Activated T-helper 1 cell treated with anti-CD3 and anti-CD28 coated beads, Interleukin-2, amount 50 U/mL, for 16 hours (primary cell): ENCODE measurements around the gene CXCL1.

Source experiments
- DNase-seq, 2 donors: peaks; one replicate each; pipeline ENCODE4 v3.0.0-alpha.2; 2020; ENCODE audit warnings: low read depth in 1 of 2, low spot score in 1 of 2

CXCL1 gene

DNA sequence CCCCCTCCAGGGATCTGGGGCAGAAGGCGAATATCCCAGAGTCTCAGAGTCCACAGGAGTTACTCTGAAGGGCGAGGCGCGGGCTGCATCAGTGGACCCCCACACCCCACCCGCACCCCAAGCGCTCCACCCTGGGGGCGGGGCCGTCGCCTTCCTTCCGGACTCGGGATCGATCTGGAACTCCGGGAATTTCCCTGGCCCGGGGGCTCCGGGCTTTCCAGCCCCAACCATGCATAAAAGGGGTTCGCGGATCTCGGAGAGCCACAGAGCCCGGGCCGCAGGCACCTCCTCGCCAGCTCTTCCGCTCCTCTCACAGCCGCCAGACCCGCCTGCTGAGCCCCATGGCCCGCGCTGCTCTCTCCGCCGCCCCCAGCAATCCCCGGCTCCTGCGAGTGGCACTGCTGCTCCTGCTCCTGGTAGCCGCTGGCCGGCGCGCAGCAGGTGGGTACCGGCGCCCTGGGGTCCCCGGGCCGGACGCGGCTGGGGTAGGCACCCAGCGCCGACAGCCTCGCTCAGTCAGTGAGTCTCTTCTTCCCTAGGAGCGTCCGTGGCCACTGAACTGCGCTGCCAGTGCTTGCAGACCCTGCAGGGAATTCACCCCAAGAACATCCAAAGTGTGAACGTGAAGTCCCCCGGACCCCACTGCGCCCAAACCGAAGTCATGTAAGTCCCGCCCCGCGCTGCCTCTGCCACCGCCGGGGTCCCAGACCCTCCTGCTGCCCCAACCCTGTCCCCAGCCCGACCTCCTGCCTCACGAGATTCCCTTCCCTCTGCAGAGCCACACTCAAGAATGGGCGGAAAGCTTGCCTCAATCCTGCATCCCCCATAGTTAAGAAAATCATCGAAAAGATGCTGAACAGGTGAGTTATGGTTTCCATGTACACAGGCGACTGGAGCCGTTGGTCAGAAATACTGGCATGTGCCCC, at the start of gene CXCL1:
Gene CXCL1 (plus strand): TSS at position 264 of the 926 bp plus-strand sequence. CDS start 78 bp downstream, at position 342.
- no peak for DNase-seq

DNA sequence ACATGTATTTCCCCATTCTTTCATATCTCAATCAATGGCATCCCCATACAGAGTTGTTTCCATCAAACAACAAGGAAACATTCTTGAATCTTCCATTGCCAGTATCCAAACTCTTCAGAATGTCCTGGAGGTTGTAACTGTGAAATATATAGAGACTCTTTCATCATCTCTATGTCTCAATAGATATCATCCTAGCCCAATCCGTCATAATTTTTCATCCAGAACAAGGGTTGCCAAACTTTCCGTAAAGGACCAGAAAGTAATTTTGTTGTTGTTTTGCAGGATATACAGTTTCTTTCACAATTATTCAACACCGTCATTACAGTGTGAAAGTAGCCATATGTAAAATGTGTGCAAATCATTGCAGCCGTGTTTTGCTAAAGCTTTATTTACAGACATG, 47.9 kb upstream of the CXCL1 start:
- no peak for DNase-seq

DNA sequence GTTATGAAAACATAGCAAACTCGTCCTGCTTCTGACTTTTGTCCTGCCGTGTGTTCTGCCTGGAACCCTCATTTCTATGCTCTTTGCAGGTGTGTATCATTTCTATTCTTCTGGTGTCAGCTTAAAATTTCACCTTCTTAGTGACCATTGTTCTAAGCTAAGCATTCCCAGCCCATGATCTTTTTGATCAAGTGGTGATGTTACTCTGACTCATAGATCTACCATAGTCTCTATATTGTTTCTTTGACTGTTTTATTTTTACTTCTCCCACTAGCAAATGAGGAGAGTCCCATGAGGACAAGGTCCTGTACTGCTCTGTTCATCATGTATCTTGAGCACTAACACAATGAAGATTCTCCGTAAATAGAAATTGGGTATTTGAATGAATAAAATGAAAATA, 46.8 kb upstream of the CXCL1 start:
- no peak for DNase-seq

DNA sequence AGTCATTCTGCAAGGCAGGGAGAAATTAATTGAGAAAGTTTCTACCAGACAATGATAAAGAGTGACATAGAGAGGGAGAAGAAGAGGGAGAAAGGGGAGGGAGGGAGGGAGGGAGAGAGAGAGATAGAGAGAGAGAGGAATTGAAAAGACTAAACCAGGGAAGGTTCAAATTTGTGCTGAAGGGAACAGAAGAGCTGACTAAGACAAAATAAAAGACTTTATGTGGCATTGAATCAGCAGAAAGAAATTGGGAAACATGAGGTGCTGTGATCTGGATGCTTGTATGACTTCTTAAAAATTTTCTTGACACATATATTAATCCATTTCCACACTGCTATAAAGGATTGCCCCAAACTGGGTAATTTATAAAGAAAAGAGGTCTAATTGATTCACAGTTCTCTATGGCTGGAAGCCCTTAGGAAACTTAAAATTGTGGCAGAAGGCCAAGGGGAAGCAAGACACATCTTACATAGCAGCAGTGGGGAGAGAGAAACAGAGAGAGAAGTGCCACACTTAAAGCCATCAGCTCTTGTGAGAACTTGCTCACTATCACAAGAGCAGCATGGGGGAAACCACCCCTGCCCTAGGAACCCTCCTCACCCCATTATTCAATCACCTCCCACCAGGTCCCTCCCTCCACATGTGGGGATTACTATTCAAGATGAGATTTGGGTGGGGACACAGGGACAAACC, 46.2 kb upstream of the CXCL1 start:
- no peak for DNase-seq

DNA sequence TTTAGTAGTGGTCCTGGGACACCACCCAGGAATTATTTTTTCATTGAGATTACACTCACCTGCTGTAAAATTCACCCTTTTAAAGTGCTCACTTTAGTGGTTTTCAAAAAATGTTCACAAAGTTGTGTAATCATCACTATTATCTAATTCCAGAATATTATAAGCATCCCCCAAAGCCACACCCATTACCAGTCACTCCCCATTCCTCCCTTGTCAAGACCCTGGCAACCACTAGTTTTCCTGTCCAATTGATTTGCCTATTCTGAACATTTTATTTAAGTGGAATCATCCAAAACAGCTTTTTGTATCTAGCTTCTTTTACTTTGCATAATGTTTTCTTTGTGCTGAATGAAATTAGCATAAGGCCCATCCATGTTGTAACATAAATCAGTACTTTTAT, 45.4 kb upstream of the CXCL1 start:
- DNase-seq = no peak

DNA sequence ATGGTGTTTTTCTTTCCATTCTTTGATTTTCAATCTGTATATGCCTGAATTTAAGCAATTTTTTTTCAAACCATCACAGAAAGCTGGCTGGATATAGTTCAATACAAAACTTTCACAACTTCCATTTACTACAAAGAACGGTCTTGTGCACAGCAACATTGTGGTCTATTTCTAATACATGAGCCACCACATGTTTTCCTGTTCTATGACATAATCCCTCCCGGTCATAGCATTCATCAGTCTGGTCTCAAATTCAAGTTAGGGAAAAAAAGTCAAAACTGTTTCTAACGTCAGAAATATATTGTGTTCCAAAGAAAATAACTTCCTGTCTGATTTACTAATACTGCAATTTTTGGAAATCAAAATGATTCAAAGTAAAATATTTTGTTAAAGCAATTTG, 40.2 kb upstream of the CXCL1 start:
- no peak for DNase-seq

DNA sequence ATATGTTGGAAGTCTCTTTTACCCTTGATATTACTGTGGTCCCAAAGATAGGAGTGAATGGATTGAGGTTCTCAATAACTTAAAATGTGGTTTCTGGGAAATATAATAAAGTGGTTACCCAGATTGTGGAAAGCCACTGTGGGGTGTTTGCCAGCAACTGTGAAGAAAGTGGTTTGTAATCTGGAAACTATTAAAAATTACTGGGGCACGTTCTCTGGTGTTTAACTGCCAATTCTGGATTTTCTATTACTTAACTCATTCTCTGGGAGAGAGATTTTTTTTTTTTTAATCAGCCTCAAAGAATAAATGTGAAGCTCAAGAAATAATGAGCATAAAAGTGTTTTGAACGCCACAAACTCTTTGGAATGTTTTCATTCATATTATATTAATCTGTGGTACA, 37.6 kb upstream of the CXCL1 start:
- DNase-seq = no peak

DNA sequence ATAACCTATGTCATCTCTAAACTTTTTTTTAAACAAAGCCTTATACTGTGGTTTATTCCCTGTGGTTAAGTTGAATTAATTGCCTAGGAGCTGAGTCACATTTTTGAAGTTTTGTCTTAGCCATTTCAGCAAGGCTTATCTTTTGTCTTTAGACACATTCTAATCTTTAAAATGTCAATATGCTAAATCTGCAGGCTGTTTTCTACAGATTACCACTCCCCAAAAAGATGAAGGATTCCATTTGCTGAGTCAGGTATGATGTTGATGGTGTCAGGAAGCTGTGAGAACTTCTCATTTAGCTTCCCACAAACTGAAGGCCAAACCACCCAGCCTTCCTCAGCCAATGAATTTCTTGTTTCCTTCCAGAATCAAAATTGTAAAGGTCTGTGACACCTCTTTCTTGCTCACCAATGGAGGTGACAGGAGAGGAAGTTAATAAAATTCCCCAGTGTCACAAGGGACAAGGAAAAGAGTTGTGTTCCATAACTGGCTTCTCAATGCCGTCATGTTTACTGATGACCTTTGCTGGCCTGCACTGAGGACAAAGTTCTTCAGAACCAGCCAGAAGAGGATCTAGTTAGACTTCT, 36.4 kb upstream of the CXCL1 start:
- no peak for DNase-seq

DNA sequence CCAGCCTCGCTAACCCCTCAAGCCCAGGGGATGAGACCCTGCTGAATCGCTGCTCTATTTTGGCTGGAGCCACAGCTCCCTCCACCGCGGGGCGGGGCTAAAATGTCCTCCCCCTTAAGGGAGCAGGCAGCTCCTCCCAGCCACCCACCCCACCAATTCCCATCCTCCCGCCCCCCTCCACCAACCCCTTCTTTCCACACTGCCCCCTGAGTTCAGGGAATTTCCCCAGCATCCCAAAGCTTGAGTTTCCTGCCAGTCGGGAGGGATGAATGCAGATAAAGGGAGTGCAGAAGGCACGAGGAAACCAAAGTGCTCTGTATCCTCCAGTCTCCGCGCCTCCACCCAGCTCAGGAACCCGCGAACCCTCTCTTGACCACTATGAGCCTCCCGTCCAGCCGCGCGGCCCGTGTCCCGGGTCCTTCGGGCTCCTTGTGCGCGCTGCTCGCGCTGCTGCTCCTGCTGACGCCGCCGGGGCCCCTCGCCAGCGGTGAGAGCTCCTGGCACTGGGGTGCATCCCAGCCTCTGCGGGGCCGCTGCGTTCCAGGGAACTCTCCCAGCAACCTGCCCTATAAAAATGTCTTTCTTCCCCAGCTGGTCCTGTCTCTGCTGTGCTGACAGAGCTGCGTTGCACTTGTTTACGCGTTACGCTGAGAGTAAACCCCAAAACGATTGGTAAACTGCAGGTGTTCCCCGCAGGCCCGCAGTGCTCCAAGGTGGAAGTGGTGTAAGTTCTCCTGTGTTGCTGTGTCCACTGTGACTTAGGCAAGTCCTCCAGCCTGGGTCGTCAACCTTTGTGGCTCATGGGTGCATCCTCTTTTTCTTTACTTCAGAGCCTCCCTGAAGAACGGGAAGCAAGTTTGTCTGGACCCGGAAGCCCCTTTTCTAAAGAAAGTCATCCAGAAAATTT, 32.6 kb upstream of the CXCL1 start, which contains the start of gene CXCL6:
Gene CXCL6 (plus strand): TSS at position 306 of the 907 bp plus-strand sequence. CDS start 73 bp downstream, at position 379.
- no peak for DNase-seq

DNA sequence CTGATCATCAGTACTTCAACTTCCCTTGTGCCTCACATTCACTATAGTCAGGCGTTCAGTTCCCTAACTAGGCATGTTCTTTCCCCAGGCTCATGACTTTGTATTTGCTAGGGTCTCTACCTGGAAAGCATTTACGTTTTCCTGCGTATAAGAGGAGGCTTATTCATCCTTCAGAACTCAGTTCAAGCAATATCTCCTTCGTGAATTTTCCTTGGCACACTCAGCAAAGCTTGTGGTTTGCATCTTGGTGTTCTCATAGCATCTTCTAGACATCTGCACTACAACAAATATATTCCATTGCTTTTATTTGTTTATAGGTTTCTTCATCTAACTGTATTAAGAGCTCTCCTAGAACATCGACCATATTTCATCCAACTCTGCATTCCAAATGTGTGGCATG, 30.1 kb upstream of the CXCL1 start:
- DNase-seq = no peak

DNA sequence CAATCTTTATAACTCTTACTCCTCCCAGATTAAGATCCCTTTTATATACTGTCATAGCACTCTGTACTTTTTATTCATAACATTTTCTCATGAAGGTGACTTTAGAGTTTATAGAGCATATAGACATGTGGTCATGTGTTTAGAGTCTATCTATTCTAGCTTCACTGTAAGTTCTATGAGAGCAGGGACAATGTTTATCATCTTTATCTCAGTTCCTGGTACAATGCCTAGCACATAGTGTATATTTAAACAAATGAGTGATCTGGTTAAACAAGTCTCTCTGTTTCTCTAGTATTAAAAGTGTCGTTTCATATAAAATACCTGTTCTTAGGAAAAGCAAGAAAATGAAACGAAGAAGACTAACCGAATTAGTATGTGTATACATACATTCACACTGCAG, 29.5 kb upstream of the CXCL1 start:
- DNase-seq = no peak

DNA sequence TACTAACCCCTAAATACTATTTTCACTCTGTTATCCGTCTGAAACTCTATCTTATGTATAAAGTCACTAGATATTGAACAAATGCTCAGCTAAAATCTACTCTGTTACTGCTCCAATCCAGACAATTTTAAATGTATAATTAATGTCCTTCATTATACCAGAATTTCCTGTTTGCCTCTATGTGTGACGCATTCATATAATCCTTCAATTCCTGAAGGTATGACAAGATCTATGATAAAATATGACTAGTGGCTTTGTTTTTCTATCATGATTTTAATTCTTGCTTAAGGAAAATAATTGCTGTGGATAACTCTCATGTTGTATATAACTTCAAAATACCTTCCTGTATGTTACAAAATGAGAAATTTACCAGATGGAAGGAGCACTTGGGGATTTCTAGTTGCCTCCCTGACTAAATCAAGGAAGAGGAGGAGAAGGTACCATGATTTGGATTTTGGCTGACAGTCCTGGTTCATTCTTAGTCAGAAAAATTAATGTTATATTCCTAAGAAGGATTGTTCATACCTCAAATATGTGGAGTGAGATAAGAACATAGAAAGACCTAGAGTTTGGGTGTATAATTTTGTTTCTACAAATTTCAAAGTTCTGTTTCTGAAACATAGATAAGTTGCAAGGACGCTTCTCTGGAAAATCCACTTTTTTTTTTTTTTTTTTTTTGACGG, 27.8 kb upstream of the CXCL1 start:
- DNase-seq = no peak

DNA sequence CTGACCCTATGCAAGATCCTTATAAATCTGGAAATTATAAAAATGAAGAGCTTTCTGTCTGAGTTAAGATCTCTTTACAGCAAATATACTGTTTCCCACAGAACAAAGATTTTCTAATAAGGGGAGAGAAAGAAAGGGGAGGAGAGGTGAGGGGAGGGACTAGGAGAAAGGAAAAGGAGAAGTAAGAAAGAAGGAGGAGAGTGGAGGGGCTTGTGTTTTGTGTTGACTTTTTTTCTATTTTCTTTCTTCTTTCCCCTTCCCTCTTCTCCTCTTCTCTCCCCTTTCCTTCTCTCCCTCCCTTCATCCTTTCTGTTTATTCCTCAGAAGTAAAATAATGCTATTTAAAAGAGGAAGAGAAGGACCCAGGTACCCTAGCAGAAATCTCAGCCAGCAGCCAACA, 26.5 kb upstream of the CXCL1 start:
- no peak for DNase-seq

DNA sequence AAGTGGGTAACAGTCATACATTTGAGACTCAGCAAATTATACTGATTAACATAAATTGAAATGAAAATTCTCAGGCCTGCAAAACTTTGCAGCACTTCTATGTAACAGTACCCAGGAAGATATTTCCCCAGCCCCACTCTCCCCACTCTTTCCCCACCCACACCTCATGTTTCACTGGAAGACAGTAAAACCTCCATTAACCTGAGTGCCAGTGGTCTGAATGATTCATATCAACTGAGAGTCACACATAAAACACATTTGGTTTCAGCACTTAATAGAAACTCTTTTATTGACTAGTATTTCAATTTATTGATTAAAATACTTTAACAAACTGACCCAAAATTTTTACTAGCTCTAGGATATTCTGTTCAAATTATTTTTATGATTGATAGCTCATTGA, 25.8 kb upstream of the CXCL1 start:
- DNase-seq = no peak

DNA sequence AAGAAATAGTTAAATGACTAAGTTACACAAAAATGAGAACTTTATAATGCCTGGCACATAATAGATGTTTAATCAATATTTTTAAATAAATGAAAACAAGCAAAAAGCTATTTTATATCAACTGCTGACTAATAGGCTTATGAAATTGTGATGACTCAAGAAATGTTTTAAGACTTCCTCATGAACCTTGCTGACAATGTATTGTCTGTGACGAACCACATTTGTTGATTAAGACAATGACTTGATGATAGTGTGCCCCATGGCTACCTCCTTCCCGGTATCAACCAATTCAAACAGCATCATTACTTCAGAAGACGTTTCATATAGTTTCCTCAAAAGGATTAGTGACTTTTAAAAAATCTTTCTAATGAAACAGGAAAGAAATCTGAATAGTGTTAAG, 24.8 kb upstream of the CXCL1 start:
- no peak for DNase-seq

DNA sequence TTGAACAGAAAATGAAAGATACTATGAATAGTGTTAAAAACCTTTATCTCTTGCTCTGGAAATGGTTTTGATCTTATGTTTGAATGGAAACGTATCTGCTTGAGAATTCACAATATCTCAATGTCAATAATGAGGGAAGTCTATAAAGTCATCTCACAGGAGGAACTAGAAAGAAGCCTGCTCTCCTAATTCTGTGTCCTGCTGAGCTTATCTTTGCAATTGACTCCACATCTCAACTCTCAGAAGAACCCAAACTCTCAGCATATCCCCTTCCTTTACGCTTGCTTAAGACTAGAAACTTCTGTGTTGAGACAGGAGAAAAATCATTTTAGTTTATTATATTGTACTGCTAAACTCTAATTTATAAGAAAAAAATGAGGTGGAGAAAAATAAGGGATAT, 24.4 kb upstream of the CXCL1 start:
- DNase-seq = no peak

DNA sequence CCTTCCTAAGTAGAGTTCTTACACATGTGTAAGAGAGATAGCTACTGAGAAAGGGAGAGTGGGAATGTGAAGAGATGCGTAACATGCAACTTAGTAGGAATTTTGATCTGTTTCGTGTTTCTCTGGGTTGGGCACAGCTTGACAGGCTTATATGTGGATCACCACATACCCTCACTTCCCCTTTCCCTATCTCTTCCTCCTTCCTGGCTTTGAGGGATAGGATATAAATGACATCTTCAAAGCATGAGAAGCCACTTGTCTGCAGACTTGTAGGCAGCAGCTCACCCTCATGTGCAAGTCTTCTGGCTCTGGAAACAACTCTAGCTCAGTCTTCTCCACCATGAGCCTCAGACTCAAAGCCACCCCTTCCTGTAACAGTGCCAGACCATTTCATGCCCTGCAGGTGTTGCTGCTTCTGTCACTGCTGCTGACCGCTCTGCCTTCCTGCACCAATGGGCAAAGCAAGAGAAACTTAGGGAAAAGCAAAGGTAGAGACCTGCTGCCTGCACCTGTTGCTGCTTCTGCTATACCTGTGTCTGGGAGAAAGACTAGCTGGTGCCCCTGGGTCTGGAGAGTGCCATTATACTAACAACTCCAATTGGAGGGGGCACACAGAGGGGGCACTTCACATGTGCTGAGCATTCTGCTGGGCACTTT, 21.5 kb upstream of the CXCL1 start:
- DNase-seq = no peak

DNA sequence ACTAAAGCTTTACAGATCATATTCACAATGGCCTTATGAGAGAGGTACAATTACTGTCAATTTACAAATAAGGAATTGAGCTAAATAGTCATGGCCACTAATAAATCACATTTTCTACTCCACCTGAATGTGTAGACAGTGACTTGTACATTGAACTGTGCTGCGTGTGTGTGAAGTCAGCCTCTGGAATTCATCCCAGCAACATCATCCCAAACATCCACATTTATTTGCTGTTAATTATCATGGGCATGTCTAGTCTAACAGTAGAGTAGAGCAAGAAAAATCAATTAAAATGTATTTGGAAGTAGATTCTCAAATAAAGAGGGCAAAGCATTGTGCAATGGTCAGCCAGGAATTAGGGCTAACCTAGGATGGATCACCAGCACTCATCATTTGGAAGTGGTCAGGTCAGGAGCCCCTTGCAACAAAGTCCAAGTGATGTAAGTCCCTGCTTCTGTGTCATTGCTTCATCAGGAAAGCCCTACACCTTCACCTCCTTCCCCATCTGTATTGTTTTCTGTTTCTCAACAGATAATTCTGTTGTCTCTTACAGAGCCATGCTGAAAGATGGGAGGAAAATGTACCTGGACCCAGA, 20.9 kb upstream of the CXCL1 start:
- DNase-seq = no peak

DNA sequence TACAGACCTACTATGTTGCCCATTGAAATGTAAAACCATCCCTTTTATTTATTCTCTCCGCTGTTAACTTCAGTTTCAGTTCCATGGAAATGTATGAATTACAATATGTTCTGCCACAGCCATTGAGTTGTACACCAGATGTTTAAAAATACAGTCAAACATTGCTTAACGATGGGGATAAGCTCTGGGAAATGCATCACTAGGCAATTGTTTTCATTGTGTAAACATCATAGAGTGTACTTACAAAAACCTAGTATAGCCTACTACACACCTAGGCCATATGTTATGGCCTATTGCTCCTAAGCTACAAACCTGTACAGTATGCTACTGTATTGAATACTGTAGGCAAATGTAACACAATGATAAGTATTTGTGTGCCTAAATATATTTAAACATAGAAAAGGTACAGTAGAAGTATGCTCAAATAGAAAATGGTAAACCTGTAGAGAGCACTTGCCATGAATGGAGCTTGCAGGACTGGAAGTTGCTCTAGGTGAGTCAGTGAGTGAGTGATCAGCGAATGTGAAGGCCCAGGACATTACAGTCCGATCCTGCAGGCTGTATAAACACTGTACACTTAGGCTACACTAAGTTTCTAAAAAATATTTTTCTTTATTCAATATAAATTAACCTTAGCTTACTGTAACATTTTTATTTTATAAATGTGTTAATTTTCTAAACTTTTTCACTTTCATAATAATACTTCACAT, 18.8 kb upstream of the CXCL1 start:
- DNase-seq = no peak
